Hematopoietic multipotent progenitor cell treated with erythropoietin and hydrocortisone succinate and interleukin-3 and kit ligand, for 6 days (in vitro differentiated cells): ENCODE results near the gene COMMD3.
"Not testable (repeated sequence)": the region's sequence is repeated elsewhere in the genome, so short reads cannot be mapped to it uniquely, and the experiment has no call there.

ENCODE experiments used
- DNase-seq: peaks from one replicate; pipeline ENCODE4 v3.0.0-alpha.2; 2015

The COMMD3 gene

GRCh38 chr10:22340329-22341189, 24.4 kb downstream of the COMMD3 start:
- DNase-seq: peak; percentile 88

GRCh38 chr10:22341190-22341925, 25.2 kb downstream of the COMMD3 start:
- peak; percentile 43 for DNase-seq

DNA sequence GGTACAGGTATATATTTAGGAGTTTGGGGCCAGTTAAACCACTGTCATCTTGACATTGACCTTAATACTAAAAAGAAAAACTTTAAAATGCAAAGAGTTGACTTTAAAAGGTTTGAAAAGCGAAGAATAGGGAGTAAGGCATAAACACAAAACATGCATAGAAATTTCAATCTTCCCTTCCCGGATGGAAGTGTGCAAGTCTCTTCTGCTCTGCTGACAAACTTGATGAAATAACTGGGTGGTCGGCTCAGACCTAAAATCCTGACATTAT, 25.7 kb downstream of the COMMD3 start:
- DNase-seq: no peak

GRCh38 chr10:22342421-22342820, 26.2 kb downstream of the COMMD3 start:
- DNase-seq: peak; percentile 19

DNA sequence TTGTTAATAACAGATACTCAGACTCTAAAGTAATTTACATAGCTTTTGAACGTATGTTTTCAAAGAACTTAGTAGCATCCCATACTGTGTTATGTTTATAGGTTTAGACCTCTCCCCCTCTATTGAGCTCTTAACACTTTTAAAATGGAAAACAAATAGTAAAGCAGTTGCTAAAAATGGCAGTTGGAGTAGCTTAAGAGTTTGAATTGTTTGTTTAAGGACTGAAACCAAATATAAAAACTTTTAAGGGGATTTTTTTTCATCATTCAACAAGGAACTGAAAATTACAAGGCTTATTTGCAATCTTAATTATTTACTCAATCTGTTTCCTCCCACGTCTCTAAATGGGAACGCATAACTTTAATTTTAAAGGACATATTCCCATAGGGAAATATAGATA, 27.5 kb downstream of the COMMD3 start:
- DNase-seq: no peak

GRCh38 chr10:22344249-22344648, 28.1 kb downstream of the COMMD3 start:
- peak; percentile 13 for DNase-seq

DNA sequence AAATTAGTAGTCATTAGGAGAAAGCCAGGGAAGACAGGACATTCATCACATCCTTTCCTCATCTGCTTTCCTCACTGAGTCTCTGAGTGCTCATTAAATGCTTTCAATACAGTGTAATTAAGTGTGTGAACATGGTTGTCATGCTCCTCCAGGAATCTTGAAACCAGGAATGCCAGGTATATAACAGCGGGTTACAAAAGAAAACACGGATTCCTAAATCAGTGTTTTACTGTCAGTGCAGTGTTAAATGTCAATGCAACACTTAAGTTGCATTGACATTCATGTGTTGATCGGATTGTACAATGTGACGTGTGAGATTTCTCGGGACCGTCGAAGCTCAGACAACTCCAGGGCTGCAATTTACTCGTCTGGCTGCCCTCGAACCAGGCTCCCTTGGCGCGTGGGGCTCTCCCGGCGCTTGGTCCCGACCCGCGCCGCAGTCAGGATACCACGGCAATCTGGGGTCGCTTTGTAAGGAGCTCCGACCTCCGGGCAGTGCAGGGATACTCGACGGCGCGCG, 28.7 kb downstream of the COMMD3 start:
- DNase-seq: peak; percentile 8

DNA sequence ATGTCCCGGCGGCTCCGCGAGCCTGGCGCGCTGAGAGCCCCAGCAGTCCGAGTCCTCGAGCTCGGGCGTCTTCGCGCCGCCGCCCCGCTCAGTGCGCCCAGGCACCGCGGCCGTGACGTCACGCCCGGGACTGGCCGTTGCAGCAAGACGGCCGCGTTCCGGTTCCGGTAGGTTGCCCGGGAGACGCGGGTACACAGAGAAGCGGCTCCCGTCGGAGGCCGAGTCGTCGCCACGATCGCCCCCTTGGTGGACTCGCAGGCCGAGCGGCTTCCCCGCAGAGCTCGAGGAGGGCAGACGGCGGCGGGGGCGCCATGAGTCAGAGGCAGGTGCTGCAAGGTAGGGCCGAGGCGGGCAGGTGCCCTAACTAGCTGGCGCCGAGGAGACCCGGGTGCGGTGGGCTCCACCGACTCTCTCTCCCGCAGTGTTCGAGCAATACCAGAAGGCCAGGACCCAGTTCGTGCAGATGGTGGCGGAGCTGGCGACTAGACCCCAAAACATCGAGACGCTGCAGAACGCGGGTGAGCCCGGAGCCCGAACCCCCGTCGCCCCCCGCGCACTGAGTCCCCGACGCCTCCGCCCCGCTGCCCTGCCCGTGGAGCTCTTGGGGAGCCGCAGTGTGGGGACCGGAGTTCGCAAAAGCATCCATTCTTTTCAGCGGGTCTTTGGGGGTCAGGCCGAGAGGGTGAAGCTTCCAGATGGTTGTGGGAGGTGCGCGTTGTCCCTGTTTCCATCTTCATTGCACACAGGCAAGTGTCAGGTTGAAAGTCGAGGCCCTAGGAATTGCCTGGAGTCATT, 29.3 kb downstream of the COMMD3 start, which contains the start of gene SPAG6:
SPAG6 (plus strand) TSS at position 196 of the 795 bp plus-strand sequence; CDS start at position 312, 116 bp downstream.
- DNase-seq: peak; percentile 66

GRCh38 chr10:22346096-22346661, 30.0 kb downstream of the COMMD3 start:
- no peak for DNase-seq

- no peak for DNase-seq
Measured at GRCh38 chr10:22349755-22350154, 33.6 kb downstream of the COMMD3 start.

DNA sequence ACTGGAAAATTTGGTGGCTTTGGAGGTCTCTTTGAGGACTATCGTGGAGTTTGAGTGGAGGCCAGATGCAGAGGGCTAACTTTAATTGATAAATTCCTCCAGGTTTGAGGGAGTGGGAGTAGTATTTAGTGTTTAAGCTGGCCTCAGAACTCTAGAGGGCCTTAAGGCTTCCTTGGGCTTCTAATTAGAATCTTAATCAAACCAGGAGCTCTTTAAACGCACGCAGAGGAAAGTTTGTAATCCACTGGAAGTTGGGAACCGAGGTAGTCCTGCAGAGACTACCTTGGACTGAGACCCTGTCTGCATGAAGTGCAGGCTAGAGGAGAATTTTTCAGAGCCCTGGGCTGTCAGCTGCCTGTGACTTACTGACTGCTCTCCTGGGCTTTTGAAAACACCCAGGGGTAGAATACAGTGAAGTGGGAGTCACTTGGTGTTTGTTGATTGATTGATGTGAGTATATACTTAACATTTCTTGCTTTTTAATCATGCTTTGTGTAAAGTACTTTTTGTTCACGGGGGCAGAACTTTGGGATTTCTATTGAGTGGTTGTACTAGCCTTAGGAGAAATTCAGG, 35.0 kb downstream of the COMMD3 start:
- no peak for DNase-seq

DNA sequence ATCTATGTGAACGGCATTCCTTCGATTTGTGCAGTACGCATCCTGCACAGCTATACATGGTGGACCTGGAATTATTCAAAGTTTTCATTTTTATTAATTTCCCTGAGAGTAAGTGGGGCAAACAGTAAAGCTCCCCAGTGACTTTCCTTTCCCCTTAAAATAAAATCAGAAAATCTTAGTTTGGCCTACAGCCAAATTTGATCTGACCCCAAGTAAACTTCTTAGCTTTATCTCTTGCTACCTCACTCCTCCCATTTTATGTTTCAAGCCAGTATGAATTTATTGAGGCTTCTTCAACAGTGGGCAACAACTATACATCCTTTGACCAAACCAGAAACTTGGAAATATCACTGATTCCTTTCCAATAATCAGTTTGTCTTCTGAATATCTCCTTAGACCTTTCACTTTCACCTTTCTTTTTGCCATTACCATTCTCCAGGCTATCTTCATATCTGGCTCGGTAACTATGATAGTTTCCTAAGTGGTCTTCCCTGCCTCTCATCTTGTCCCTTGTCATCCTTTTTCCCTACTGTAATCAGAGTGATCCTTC, 40.2 kb downstream of the COMMD3 start:
- DNase-seq: peak; percentile 35

- not testable (repeated sequence) for DNase-seq
Measured at GRCh38 chr10:22357770-22358169, 41.6 kb downstream of the COMMD3 start.

- no peak for DNase-seq
Measured at GRCh38 chr10:22363305-22363704, 47.1 kb downstream of the COMMD3 start.

- DNase-seq: no peak
Measured at GRCh38 chr10:22364407-22365140, 48.4 kb downstream of the COMMD3 start.

- DNase-seq: no peak
Measured at GRCh38 chr10:22365233-22365632, 49.0 kb downstream of the COMMD3 start.

GRCh38 chr10:22365644-22366434, 49.7 kb downstream of the COMMD3 start:
- DNase-seq: no peak

- DNase-seq: no peak
Measured at GRCh38 chr10:22366435-22366703, 50.2 kb downstream of the COMMD3 start.

- no peak for DNase-seq
Measured at GRCh38 chr10:22366771-22367170, 50.6 kb downstream of the COMMD3 start.

DNA sequence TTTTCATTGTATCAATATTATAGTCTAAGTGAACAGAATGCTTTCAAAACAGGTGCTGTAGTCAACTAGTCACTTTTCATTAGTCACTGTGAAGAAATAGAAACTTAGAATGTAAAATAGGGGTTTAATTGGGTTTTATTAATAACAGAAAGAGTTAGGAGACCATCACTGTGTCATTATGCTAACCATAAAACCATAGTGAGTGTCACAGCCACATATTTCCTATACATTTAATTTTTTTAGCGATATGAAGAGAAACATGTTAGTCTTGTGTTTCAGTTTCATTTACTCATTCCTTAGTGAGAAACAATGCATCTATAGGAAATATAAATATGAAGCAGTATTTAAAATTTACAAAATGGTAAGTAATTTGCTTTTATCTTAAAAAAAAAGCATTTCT, 51.3 kb downstream of the COMMD3 start:
- no peak for DNase-seq

DNA sequence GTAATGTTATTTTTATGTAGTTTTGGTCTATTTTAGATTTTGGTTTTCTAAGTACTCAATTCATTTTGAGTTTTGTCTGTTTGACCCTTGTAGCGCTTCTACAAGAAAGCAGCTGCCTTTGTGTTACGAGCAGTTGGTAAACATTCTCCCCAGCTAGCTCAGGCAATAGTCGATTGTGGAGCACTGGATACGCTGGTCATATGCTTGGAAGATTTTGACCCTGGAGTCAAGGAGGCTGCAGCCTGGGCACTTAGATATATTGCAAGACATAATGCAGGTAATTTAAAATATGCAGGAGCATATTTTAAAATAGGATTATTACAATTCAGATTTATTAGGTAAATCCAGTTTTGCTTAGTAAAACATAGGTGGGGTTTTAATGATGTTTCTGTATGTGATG, 52.2 kb downstream of the COMMD3 start:
- DNase-seq: no peak
